Activated naive CD8-positive, alpha-beta T cell treated with anti-CD3 and anti-CD28 coated beads, Interleukin-2, amount 10 ng/mL, durations not matched to agents 7 days and 5 days (primary cell): ENCODE data around the gene ARRDC4. TPM values are rescaled to one million over a fixed set of nuclear protein-coding genes. Genes with fewer than 3 reads are reported as not detected.

ENCODE experiments used
- ATAC-seq: fragments of 150-1000 bp; cut with Tn5 transposase; one replicate; pipeline ENCODE4 v1.10.0; 2021; ENCODE audit warnings: low read depth, moderate library complexity
- POLR2A ChIA-PET: fragments of 350-600 bp; sonication (Branson Sonifier 250); formaldehyde crosslinking; loops from one replicate; lab custom pipeline; 2021; ENCODE audit warnings: antibody characterized with exemption; lab: Charles Lee
- DNase-seq: peaks from one replicate; pipeline ENCODE4 v3.0.0; 2021
- H3K27ac Mint-ChIP-seq: one replicate; pipeline ENCODE4 v1.8.0; 2022; ENCODE audit warnings: mild to moderate bottlenecking, mixed read lengths
- H3K27me3 Mint-ChIP-seq: one replicate; pipeline ENCODE4 v1.8.0; 2022; ENCODE audit warnings: mild to moderate bottlenecking, moderate library complexity, mixed read lengths
- H3K36me3 Mint-ChIP-seq: one replicate; pipeline ENCODE4 v1.8.0; 2021; ENCODE audit warnings: mild to moderate bottlenecking, mixed read lengths
- H3K4me1 Mint-ChIP-seq: one replicate; pipeline ENCODE4 v1.8.0; 2021; ENCODE audit warnings: mixed read lengths
- H3K4me3 Mint-ChIP-seq: one replicate; pipeline ENCODE4 v1.8.0; 2022; ENCODE audit warnings: mild to moderate bottlenecking, moderate library complexity, mixed read lengths
- H3K9me3 Mint-ChIP-seq: one replicate; pipeline ENCODE4 v1.8.0; 2021; ENCODE audit warnings: mixed read lengths
- total RNA-seq, 2 experiments: library from RNA; stranded (reverse); gene quantifications; one replicate each; pipeline ENCODE4 v1.2.3, GENCODE V29; 2021

The ARRDC4 gene
- total RNA-seq, 2 experiments from 2014 or later = 0.94 to 1.2 TPM

- Mint-ChIP-seq H3K9me3 (no peaks in the 10 kb centered on the region), H3K27me3 (peaks cover 17% of the 10 kb centered on the region), H3K36me3 (no peaks in the 10 kb centered on the region), H3K4me3 (no peak overlapping the region), H3K27ac (no peak overlapping the region), H3K4me1 (no peaks in the 10 kb centered on the region)
- POLR2A ChIA-PET = no interaction called here
- DNase-seq (no peak), ATAC-seq (no peak)
Observed at GRCh38 chr15:98013631-98014030, 53.1 kb downstream of the ARRDC4 start.

- H3K9me3 Mint-ChIP-seq = no peaks in the 10 kb centered on the region
- no peak overlapping the region for H3K27ac Mint-ChIP-seq
- H3K4me1 Mint-ChIP-seq = no peaks in the 10 kb centered on the region
- no peak for DNase-seq
- no peaks in the 10 kb centered on the region for H3K27me3 Mint-ChIP-seq
- POLR2A ChIA-PET = no interaction called here
- H3K4me3 Mint-ChIP-seq = no peak overlapping the region
- no peaks in the 10 kb centered on the region for H3K36me3 Mint-ChIP-seq
- ATAC-seq = no peak
Observed at GRCh38 chr15:98017150-98017964, 56.9 kb downstream of the ARRDC4 start.

GRCh38 chr15:98018761-98019351 is 58.4 kb downstream of the ARRDC4 start:
- Mint-ChIP-seq H3K4me1 (no peaks in the 10 kb centered on the region), H3K4me3 (no peak overlapping the region), H3K9me3 (no peaks in the 10 kb centered on the region), H3K36me3 (no peaks in the 10 kb centered on the region), H3K27ac (no peak overlapping the region), H3K27me3 (peaks cover 2% of the 10 kb centered on the region)
- POLR2A ChIA-PET = no interaction called here
- no peak for DNase-seq
- ATAC-seq = no peak
